Pericardium fibroblast (primary cell): Measurements from ENCODE around the gene PLPP1. TPM values are rescaled to one million over a fixed set of nuclear protein-coding genes. Genes with fewer than 3 reads are reported as not detected.

Source experiments
- total RNA-seq: library from RNA; depleted of rRNA; stranded (reverse); fragments of >200 nt; gene quantifications from 2 replicates; pipeline ENCODE4 v1.2.3, GENCODE V29; 2015

PLPP1 gene
- 171 and 176 TPM in 2 replicates for total RNA-seq

GRCh38 chr5:55534436-55535198, at the start of gene PLPP1:
Gene PLPP1, minus strand, starts transcription at chr5:55534964. Its CDS starts 335 bp downstream, at chr5:55534629.

Other genes starting within 250 kb of the PLPP1 start
- gene DHX29, start 227.3 kb downstream of the PLPP1 start, total RNA-seq, result 20.9 and 21.5 TPM in 2 replicates
- 61.1 and 66.3 TPM in 2 replicates for gene MTREX, start 227.0 kb downstream of the PLPP1 start, total RNA-seq
- 16.3 and 19.4 TPM in 2 replicates for gene SLC38A9, start 177.4 kb upstream of the PLPP1 start, total RNA-seq
- gene DDX4, start 203.1 kb upstream of the PLPP1 start, total RNA-seq, result not detected in 2 replicates